Neural progenitor cell (in vitro differentiated cells): Measurements from ENCODE around the gene TMEM145. TPM values are rescaled to one million over a fixed set of nuclear protein-coding genes. Genes with fewer than 3 reads are reported as not detected.
"Not testable (repeated sequence)": the region's sequence is repeated elsewhere in the genome, so short reads cannot be mapped to it uniquely, and the experiment has no call there.

Source experiments
- DNase-seq: peaks from one replicate; pipeline ENCODE4 v3.0.0-alpha.2; 2016; ENCODE audit warnings: low spot score
- H2AFZ ChIP-seq: fragments of 200-600 bp; sonication (generic); replicated peaks from 2 replicates; pipeline ENCODE4 v1.6.1; 2016; ENCODE audit warnings: antibody characterized with exemption
- H3F3A ChIP-seq: fragments of 200-600 bp; sonication (generic); 2 replicates; pipeline ENCODE4 v1.6.1; 2016; ENCODE audit warnings: antibody characterized with exemption, low read depth
- H3K27ac ChIP-seq: fragments of 200-600 bp; sonication (generic); 2 replicates; pipeline ENCODE4 v1.5.1; 2016; ENCODE audit warnings: mild to moderate bottlenecking
- H3K27me3 ChIP-seq: fragments of 200-600 bp; sonication (generic); 2 replicates; pipeline ENCODE4 v1.6.1; 2016; ENCODE audit warnings: mild to moderate bottlenecking, moderate library complexity
- H3K36me3 ChIP-seq: fragments of 200-600 bp; sonication (generic); 2 replicates; pipeline ENCODE4 v1.5.1; 2016
- H3K4me1 ChIP-seq: fragments of 200-600 bp; sonication (generic); 2 replicates; pipeline ENCODE4 v1.6.1; 2016; ENCODE audit warnings: mixed run types
- H3K4me2 ChIP-seq: fragments of 200-600 bp; sonication (generic); 2 replicates; pipeline ENCODE4 v1.6.1; 2016
- H3K4me3 ChIP-seq: fragments of 200-600 bp; sonication (generic); 2 replicates; pipeline ENCODE4 v1.5.1; 2016
- H3K79me2 ChIP-seq: fragments of 200-600 bp; sonication (generic); 2 replicates; pipeline ENCODE4 v1.6.1; 2016; ENCODE audit warnings: low read depth
- H3K9ac ChIP-seq: fragments of 200-600 bp; sonication (generic); 2 replicates; pipeline ENCODE4 v1.6.1; 2016
- H3K9me3 ChIP-seq: fragments of 200-600 bp; sonication (generic); 2 replicates; pipeline ENCODE4 v1.5.1; 2016; ENCODE audit warnings: low read depth
- H4K20me1 ChIP-seq: fragments of 200-600 bp; sonication (generic); 2 replicates; pipeline ENCODE4 v1.6.1; 2016; ENCODE audit warnings: low read depth
- H3K27ac Mint-ChIP-seq: 3 replicates; pipeline ENCODE4 v1.8.0; 2021; ENCODE audit warnings: mixed read lengths
- H3K27me3 Mint-ChIP-seq: 2 replicates; pipeline ENCODE4 v1.8.0; 2022; ENCODE audit warnings: low read depth, mild to moderate bottlenecking, inconsistent platforms, moderate library complexity, mixed read lengths; ENCODE audit not compliant: insufficient read depth
- H3K36me3 Mint-ChIP-seq: 3 replicates; pipeline ENCODE4 v1.8.0; 2021; ENCODE audit warnings: mixed read lengths
- H3K4me1 Mint-ChIP-seq: 3 replicates; pipeline ENCODE4 v1.8.0; 2021; ENCODE audit warnings: mixed read lengths
- H3K4me3 Mint-ChIP-seq: 3 replicates; pipeline ENCODE4 v1.8.0; 2021; ENCODE audit warnings: mild to moderate bottlenecking, moderate library complexity, mixed read lengths
- H3K9me3 Mint-ChIP-seq: 3 replicates; pipeline ENCODE4 v1.8.0; 2020; ENCODE audit warnings: mixed read lengths
- CTCF ChIP-seq: fragments of 200-600 bp; sonication (generic); IDR thresholded peaks from 2 replicates; pipeline ENCODE4 v1.5.1; 2017; ENCODE audit warnings: antibody characterized with exemption, mild to moderate bottlenecking
- EZH2 ChIP-seq: fragments of 200-600 bp; sonication (generic); IDR thresholded peaks from 2 replicates; pipeline ENCODE4 v1.6.1; 2017; ENCODE audit warnings: antibody characterized with exemption, mild to moderate bottlenecking, moderate library complexity
- EZH2phosphoT487 ChIP-seq: fragments of 200-600 bp; sonication (generic); IDR thresholded peaks from 2 replicates; pipeline ENCODE4 v1.6.1; 2017; ENCODE audit warnings: antibody characterized with exemption
- total RNA-seq: library from RNA; depleted of rRNA; stranded (reverse); fragments of >200 nt; gene quantifications from 2 replicates; pipeline ENCODE4 v1.2.3, GENCODE V29; 2015; ENCODE audit warnings: low replicate concordance

The TMEM145 gene
- total RNA-seq, 1 donor from 2014 or later = 6.6 TPM

GRCh38 chr19:42328106-42328505, 15.0 kb downstream of the TMEM145 start:
- H3K9ac ChIP-seq = no peak overlapping the region
- H3K27ac Mint-ChIP-seq = no peak overlapping the region

GRCh38 chr19:42328854-42329253, 15.7 kb downstream of the TMEM145 start:
- DNase-seq = no peak
- Mint-ChIP-seq H3K36me3 (peaks cover 2% of the 10 kb centered on the region), H3K27ac (peak overlapping the region; percentile 4), H3K4me3 (peak overlapping the region; percentile 30), H3K9me3 (peaks cover 2% of the 10 kb centered on the region), H3K4me1 (peaks cover 43% of the 10 kb centered on the region), H3K27me3 (peaks cover 14% of the 10 kb centered on the region)
- Histone ChIP-seq H3K9ac (no peak overlapping the region), H2AFZ (no peak overlapping the region), H3K27me3 (peaks cover 13% of the 10 kb centered on the region), H3K27ac (no peak overlapping the region), H3K4me2 (no peak overlapping the region), H3F3A (peaks cover 8% of the 10 kb centered on the region), H3K79me2 (peaks cover 23% of the 10 kb centered on the region), H3K4me3 (no peak overlapping the region), H3K9me3 (no peaks in the 10 kb centered on the region), H3K4me1 (peaks cover 7% of the 10 kb centered on the region), H4K20me1 (peaks cover 45% of the 10 kb centered on the region), H3K36me3 (no peaks in the 10 kb centered on the region)
- no peak for TF ChIP-seq EZH2
- TF ChIP-seq CTCF = no peak
- no peak for TF ChIP-seq EZH2phosphoT487

More at GRCh38 chr19:42328106-42328505, 15.0 kb downstream of the TMEM145 start:
- peaks cover 7% of the 10 kb centered on the region for H3K4me1 ChIP-seq
- H3K4me2 ChIP-seq = no peak overlapping the region
- H2AFZ ChIP-seq = no peak overlapping the region
- no peaks in the 10 kb centered on the region for H3K9me3 ChIP-seq
- no peak overlapping the region for H3K27ac ChIP-seq
- H3K4me3 Mint-ChIP-seq = peak overlapping the region; percentile 93
- peaks cover 23% of the 10 kb centered on the region for H3K79me2 ChIP-seq
- H3K4me3 ChIP-seq = no peak overlapping the region
- H3K27me3 ChIP-seq = peaks cover 20% of the 10 kb centered on the region
- H3K27me3 Mint-ChIP-seq = peaks cover 19% of the 10 kb centered on the region
- H3K4me1 Mint-ChIP-seq = peaks cover 48% of the 10 kb centered on the region
- H4K20me1 ChIP-seq = peaks cover 42% of the 10 kb centered on the region
- peaks cover 12% of the 10 kb centered on the region for H3F3A ChIP-seq
- peaks cover 2% of the 10 kb centered on the region for H3K9me3 Mint-ChIP-seq
- TF ChIP-seq CTCF = no peak
- TF ChIP-seq EZH2 = no peak
- no peak for TF ChIP-seq EZH2phosphoT487
- H3K36me3 Mint-ChIP-seq = peaks cover 2% of the 10 kb centered on the region
- no peaks in the 10 kb centered on the region for H3K36me3 ChIP-seq
- DNase-seq = no peak

GRCh38 chr19:42330241-42330711, 17.2 kb downstream of the TMEM145 start:
- Histone ChIP-seq H3K27ac (no peak overlapping the region), H3K4me2 (no peak overlapping the region), H3K9ac (no peak overlapping the region), H2AFZ (no peak overlapping the region), H3K27me3 (no peaks in the 10 kb centered on the region), H3K79me2 (peaks cover 23% of the 10 kb centered on the region), H3K9me3 (no peaks in the 10 kb centered on the region), H3K36me3 (no peaks in the 10 kb centered on the region), H4K20me1 (peaks cover 45% of the 10 kb centered on the region), H3F3A (no peaks in the 10 kb centered on the region), H3K4me1 (no peaks in the 10 kb centered on the region), H3K4me3 (no peak overlapping the region)
- TF ChIP-seq EZH2 (no peak), EZH2phosphoT487 (no peak), CTCF (no peak)
- no peak for DNase-seq
- Mint-ChIP-seq H3K27me3 (peaks cover 7% of the 10 kb centered on the region), H3K36me3 (no peaks in the 10 kb centered on the region), H3K4me1 (peaks cover 37% of the 10 kb centered on the region), H3K4me3 (no peak overlapping the region), H3K9me3 (no peaks in the 10 kb centered on the region), H3K27ac (peak overlapping the region; percentile 42)

GRCh38 chr19:42331333-42331732, 18.2 kb downstream of the TMEM145 start:
- not testable (repeated sequence) for H3K27me3 ChIP-seq, H3K9ac ChIP-seq, DNase-seq, H3K9me3 Mint-ChIP-seq, H3K27ac Mint-ChIP-seq, H3F3A ChIP-seq, H2AFZ ChIP-seq, H3K4me1 ChIP-seq, H3K27me3 Mint-ChIP-seq, H3K36me3 Mint-ChIP-seq, H3K4me3 ChIP-seq, H3K27ac ChIP-seq, H3K36me3 ChIP-seq, H3K9me3 ChIP-seq, H3K4me2 ChIP-seq, H3K4me3 Mint-ChIP-seq
- peaks cover 36% of the 10 kb centered on the region for H3K4me1 Mint-ChIP-seq
- Histone ChIP-seq H4K20me1 (peaks cover 41% of the 10 kb centered on the region), H3K79me2 (peaks cover 15% of the 10 kb centered on the region)
